HG03442 (cell line): ENCODE data around the gene DDX55.
A peak's percentile ranks its signal among the peaks of the same experiment; 100 is the strongest.

ENCODE experiments used
- ATAC-seq: cut with Tn5 transposase; IDR thresholded peaks from one replicate; pipeline ENCODE4 v1.9.1; 2021; ENCODE audit warnings: mild to moderate bottlenecking, moderate library complexity; ENCODE audit not compliant: unreplicated experiment

DDX55 gene

DNA sequence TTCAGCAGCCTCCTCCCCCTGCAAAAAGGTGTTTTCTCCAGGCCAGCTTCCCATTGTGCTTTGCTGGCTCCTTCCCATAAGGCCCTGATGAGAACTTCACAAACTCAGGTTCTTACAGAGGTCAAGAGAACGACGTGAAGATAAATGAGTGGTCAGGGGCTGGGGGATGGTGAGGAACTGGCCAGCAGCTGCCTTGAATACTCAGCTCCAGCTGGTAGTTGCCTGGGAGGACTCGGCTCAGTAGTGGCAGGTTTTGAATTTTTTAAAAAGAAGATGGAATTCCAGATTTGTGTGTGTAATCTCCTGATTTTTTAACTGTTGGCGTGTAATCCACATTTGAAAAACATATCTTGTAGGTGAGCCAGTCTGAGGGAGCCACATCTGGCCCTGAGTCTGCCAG is 5.9 kb downstream of the DDX55 start:
- no peak for ATAC-seq

DNA sequence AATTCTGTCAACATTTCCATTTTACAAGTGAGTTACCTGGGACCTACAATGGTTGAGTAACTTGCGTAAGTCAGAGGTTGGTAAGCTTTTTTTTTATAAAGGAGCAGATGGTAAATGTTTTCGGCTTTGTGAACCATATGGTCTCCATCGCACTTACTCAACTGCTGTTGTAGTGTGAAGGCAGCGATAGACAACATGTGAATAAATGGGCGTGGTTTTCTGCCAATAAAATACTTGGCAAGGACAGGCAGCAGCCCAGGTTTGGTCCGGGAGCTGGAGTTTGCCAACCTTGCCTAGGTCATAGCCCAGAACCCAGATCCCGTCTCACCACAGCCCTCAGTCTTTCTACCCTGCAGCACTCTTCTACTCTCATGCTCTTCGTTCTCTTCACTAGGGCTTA is 6.3 kb downstream of the DDX55 start:
- no peak for ATAC-seq

DNA sequence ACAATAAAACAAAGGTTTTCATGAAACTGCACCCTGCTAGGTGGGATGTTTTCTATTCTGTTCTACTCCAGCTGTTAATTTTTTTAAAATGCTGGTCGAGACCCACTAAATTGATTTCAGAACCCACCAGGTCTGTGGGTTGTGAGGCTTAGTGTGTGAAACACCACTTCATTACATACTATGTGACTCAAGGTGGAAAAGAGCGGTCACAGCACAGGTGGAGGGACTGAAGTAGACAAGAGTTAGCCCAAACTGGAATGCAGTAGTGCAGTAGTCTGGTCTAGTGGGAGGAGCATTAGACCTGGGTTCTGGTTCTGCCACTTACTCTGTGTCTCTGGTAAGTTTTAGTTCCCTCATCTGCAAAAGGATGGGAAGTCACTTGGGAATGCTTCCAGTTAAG is 12.2 kb downstream of the DDX55 start:
- ATAC-seq = no peak

DNA sequence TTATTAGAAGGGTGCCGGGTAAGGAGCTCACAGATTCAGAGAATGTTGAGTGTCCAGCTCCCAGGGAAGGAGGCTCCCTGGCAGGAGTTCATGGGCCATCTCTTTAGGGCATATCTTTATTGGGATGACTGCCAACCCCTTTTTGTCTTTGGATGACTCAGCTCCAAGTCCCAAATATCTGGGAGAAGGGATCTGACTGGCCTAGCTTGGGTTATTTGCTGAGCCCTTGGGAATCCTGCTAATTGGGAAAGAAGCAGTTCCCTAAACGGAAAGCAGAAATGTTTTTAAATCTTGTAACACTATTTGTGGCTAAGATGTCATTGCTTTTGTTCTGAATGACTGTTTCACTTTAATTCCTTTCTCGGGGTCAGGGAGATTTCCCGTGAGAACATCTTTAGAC is 12.6 kb downstream of the DDX55 start:
- no peak for ATAC-seq

DNA sequence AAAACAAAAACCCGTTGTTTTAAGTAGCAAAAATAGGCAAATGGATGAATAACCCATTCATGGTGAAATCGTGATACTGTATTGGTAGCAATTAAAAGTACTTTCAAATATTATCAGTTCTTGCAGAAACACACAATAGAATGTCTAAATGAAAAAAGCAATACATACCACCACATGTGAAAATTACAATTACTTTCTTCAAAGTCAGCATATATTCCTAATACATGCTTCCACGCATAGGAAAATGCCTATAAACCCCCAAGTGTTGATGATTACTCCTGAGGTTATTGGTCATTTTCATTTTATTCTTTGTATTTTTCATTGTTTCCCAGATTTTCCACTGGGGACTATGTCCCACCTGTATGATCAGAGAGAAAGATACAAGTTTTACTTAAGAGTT is 15.2 kb downstream of the DDX55 start:
- no peak for ATAC-seq

DNA sequence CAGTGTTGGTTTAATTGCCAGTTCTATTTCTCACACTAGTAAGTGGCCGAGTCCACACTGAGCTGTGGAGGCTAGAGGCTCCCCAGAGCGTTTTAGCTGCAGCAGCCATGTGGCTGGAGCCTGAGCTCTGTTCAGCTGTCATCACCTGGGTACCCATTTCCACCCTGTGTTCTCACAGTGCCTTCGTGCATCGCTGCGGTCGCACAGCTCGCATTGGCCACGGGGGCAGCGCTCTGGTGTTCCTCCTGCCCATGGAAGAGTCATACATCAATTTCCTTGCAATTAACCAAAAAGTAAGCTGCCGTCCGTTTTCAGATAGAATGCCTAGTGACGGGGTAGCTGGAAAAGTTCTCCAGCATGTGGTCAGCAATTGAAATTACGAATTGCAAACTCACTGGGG is 15.7 kb downstream of the DDX55 start:
- no peak for ATAC-seq

DNA sequence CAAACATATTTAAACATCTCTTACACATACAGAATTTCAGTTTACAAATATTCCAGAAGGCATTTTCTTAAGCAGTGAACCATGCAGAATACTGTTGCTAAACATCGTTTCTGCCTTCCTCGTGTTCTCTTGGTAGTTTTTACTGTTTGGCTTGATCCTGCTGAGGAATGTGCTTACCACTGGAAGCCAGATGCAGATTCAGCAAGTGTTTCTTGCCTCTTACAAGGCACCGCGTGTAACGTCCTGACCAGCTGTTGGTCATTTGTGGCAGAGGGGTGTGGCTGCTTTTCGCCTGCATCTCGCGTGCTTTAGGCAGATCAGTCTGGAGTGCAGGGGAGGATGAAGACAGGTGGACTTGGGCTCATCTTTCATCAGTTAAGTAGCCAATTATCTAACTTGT is 19.2 kb downstream of the DDX55 start:
- ATAC-seq = no peak

DNA sequence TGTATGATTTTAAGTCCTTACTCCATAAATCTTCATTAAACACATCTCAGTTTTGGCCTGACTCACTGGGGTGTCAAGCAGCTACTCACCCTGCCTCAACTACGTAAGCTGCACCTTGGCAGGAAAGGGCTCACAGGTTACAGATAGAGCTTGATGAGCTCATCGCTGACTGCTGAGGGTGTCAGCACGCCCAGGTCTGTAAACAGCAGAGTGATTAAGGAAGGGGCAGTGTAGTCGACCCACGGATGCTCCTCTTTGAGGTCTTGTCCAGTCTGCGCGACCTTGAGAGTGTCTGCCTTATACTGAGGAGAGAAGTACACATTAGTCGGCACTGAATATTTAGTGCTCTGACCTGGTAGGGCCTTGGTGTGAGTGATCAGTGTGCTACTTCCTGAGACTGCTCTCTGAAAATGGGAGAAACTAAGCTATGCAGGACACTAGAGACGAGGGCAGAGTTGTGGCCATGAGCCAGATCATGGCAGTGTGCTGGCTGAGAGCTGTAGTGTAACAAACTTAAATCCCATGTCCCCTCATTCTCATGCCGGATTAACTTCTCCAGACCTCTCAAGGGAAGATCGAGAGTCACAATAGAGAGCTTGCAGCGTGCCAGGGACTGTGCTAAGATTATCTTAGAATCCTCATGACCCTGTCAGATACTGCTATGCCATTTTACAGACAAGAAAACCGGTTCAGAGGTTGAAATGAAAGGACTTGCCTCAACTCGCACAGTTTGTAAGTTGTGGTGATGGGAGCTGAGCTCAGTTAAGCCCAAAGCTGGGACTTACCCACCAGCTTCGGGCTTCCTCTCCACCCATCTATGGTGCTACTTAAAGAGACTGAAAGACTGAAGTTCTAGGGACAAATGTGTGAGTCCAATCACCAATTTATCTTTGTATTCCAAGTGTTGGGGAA is 20.0 kb downstream of the DDX55 start:
- no peak for ATAC-seq

DNA sequence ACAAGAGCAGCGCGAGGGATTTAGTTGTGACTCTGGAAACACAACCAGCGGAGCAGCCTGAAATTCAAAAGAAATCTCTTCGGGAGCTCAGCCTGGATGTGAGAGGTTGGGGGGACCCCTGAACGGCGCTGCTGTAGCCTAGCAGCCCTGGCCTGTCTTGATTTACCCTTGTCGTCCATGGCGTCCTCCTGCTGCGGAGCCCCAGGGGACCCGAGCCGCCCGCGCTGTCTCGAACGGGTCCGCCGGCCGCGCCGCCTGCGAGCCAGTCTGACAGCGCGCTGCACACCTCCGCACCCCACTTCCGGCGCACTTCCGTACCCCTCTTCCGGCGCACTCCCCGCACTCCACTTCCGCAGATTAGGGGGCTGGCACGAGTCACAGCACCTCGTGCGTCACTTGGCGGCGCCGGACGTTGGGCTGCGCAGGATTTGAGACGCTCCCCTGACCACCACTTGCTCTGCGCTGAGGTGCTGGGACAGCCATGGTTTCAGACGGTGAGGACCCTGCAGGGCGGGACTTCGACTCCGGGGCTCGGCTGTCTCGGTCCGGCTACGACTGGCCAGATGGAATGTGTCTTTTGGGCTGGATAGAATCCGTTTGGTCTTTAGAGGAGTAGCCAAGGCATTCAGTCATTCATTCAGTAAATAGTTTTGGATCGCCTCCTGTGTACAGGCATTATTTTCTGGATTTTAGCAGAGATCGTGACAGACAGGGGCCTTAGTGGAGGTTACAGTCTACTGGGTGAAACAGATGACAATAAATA is 31.7 kb downstream of the DDX55 start, which contains the start of the genes EIF2B1 and GTF2H3:
TSS of gene EIF2B1 (minus strand) at position 308 of the 763 bp plus-strand sequence. CDS start at position 179, 129 bp downstream.
TSS of gene GTF2H3 (plus strand) at position 451 of the 763 bp plus-strand sequence. CDS start at position 482, 31 bp downstream.
- ATAC-seq = peak; percentile 95

DNA sequence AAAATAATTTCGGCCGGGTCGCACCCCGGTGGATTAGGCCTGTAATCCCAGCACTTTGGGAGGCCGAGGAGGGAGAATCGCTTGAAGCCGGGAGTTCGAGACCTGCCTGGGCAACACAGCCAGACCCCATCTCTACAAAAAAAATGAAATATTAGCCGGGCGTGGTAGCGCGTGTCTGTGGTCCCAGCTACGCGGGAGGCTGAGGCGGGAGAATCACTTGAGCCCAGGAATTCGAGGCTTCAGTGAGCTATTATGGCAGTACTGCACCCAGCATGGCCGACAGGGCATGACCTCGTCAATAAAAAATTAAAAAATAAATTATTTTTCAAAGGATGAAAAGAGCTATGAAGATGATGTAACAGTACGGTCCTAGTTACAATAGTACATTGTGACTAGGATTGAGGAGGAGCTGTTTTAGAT is 32.3 kb downstream of the DDX55 start:
- ATAC-seq = no peak

DNA sequence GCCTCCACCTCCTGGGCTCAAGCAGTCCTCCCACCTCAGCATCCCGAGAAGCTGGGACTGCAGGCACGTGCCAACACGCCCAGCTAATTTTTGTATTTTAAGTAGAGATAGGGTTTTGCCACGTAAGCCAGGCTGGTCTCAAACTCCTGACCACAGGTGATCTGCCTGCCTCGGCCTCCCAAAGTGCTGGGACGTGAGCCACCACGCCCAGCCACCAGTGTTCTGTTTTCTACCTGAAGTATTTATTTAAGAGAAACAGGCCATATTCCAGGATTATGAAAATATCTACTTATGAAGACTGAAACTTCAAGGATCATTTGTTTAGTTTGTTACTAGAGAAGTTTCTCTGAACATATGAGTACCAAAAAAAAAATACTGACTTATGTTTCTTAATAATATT is 42.0 kb downstream of the DDX55 start:
- ATAC-seq = no peak

DNA sequence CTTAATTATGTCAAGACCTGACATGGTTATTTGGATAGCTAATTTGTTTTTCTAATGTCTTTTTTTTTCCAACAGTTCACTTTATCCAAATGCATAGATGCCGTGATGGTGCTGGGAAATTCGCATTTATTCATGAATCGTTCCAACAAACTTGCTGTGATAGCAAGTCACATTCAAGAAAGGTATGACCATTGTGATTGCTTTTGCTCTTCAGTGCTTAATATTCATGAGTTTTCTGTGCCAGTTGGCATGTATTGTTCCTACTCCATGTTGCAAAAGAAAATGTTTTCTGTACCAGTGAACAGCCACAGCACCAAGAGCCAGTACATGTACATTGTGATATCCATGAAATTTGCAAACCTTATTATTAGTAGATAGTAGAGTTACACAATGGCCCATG is 43.5 kb downstream of the DDX55 start:
- no peak for ATAC-seq

DNA sequence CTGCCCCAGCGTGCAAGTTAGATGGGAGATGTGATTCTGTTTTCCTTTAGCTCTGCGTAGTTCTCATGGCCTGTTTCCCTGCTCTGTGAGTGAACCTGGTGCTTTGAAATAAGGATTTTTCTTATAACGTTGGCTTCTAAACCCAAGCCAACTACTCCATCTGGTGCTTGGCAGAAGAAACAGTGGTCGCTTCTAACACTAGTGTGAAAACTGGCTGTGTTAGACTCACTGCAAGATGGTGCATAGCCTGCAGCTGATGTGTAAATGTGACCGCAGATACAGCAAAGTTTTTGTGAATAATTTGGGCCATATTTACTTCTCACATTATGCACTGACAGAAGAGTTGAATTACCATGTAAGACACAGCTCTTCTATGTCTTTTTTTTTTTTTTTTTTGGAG is 44.0 kb downstream of the DDX55 start:
- no peak for ATAC-seq

DNA sequence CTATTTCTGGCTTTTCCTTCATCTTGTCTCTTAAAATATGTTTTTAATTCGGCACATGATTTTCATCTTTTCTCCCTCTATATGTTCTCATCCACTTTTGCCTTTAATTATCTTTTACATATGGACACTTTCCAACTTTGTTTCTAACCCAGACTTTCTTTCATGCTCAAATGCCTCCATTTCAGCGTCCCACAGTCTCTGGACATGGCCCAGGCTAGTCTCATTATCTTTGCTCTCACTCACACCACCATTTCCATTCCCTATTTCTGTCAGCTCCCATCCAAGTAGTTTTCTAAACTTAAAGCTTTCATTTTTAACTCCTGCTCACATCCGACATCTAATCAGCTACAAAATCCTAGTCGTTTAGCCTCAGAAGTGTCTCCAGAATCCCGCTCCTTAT is 46.5 kb downstream of the DDX55 start:
- ATAC-seq = no peak

DNA sequence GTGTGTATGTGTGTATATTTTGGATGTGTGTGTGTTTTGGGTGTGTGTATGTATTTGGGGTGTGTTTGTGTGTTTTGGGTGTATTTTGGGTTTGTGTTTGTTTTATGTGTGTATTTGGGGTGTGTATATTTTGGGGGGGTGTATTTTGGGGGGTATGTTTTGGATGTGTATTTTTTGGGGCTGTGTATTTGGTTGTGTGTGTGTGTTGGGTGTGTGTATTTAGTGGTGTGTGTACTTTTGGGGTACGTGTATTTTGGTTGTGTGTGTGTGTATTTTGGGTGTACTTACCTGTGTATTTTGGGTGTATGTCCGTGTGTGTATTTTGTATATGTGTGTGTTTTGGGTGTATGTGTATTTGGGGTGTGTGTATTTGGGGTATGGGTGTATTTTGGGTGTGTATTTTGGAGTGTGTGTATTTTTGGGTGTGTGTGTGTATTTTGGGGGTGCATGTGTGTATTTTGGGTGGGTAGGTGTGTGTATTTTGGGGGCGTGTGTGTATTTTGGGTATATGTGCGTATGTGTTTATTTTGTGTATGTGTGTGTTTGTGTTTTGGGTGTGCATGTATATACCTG is 52.3 kb downstream of the DDX55 start:
- ATAC-seq = no peak

DNA sequence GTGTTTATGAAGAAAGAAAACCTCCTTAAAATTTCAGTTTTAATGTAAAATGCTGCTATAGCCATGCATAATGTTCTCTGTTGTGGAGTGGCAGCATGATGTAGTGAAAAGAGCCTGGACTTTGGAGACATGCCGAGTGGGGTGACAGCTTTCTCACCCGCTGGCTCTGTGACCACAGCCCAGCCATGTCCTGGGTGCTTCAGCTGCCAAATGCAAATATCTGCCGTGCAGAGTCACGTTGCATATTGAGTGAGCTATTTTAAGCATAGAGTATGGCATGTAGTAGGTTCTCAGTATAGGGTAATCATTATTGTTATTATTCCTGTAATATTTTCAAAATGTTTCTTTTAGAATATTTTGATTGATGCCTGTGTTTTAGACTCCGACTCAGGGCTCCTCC is 53.5 kb downstream of the DDX55 start:
- ATAC-seq = peak; percentile 91

DNA sequence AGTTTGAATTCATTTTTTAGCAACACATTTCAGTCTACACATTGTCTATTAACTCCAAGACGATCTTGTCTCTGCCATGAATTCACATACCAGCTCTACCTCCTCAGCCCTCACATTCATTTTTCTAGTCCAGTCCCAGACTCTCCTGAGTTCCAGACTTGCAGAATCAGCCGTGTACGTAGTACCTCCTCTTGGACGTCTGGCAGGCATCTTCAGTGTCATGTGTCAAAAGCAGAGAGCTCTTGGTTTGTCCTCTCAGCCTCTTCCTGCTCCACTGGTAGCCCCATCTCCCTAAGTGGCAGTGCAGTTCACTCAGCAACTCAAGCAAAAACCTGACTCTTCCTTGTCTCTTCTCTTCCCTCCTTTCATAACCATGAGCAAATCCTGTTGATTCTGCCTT is 54.5 kb downstream of the DDX55 start:
- ATAC-seq = no peak

DNA sequence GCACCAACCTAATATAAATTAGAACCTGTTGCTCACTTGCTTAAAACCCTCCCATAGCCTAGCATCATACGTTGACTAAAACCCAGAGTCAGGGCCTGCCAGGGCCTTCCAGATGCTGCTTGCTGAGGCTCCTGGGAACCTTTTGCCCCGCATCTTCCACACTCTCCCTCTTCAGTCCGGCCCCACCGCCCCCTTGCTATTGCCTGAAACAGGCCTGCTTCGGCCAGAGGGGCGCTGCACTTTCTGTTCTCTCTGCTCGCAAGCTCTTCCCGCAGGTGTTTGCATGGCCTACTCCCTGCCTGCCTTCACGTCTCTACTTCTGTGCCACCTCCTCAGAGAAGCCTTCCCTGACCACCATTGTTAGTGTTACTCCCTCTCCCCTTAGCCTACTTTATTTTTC is 55.3 kb downstream of the DDX55 start:
- ATAC-seq = no peak

DNA sequence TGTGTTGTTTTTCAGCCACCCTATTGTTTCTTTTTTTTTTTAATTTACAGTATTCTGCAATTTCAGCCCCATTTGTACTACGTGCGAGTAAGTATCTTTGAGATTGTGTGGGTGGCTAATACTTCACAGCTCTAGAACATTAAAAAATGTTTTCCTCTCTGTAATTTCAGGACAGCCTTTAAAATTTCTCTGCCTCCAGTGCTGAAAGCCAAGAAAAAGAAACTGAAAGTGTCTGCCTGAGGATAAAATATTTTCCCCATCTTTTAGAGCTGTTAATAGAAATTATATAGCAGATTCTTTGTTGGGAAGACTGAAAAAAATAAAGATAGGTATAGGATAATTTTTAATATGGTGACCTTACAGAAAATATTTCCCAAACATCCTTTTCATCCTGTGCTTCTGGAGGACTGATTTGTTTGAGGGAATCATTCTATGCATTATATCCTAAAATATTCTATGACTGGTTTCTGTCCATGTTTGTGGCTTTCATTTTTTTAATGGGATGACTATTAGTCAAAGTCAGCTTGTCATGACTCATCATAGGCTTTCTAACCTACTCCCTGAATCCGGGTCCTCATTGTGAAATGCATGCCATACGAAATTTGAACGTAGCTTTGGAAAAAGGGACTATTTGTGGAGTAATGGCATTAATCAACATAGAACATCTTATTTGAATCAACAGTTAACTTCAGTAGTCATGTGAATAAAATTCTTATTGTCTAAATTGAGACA is 58.3 kb downstream of the DDX55 start:
- ATAC-seq = no peak

DNA sequence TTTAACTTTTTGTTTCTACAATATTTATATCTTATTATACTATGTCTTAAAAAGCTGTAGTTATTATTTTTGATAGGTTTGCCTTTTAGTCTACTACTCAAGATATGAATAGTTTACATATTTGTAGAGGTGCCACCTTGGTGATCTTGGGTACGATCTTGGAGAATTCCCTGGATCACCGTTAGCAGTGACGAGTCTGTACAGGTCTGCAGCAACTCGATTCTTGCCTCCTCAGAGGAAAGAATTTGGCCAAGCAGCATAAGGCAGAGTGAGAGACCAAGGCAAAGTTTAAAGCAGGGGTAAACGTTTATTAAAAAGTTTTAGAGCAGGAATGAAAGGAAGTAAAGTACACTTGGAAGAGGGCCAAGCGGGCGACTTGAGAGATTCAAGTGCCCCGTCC is 65.9 kb downstream of the DDX55 start:
- no peak for ATAC-seq
